NCI-H748 (cell line): Measurements from ENCODE around the gene ROBO3.

Experiments used
- DNase-seq: peaks from one replicate; lab custom pipeline; 2025; ENCODE audit not compliant: unreplicated experiment; lab: John Stamatoyannopoulos, UW

Gene ROBO3, protein sequence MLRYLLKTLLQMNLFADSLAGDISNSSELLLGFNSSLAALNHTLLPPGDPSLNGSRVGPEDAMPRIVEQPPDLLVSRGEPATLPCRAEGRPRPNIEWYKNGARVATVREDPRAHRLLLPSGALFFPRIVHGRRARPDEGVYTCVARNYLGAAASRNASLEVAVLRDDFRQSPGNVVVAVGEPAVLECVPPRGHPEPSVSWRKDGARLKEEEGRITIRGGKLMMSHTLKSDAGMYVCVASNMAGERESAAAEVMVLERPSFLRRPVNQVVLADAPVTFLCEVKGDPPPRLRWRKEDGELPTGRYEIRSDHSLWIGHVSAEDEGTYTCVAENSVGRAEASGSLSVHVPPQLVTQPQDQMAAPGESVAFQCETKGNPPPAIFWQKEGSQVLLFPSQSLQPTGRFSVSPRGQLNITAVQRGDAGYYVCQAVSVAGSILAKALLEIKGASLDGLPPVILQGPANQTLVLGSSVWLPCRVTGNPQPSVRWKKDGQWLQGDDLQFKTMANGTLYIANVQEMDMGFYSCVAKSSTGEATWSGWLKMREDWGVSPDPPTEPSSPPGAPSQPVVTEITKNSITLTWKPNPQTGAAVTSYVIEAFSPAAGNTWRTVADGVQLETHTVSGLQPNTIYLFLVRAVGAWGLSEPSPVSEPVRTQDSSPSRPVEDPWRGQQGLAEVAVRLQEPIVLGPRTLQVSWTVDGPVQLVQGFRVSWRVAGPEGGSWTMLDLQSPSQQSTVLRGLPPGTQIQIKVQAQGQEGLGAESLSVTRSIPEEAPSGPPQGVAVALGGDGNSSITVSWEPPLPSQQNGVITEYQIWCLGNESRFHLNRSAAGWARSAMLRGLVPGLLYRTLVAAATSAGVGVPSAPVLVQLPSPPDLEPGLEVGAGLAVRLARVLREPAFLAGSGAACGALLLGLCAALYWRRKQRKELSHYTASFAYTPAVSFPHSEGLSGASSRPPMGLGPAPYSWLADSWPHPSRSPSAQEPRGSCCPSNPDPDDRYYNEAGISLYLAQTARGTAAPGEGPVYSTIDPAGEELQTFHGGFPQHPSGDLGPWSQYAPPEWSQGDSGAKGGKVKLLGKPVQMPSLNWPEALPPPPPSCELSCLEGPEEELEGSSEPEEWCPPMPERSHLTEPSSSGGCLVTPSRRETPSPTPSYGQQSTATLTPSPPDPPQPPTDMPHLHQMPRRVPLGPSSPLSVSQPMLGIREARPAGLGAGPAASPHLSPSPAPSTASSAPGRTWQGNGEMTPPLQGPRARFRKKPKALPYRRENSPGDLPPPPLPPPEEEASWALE (N-terminal part only)

GRCh38 chr11:124865181-124865901, at the start of gene ROBO3:
TSS of gene ROBO3 (plus strand) at chr11:124865432. CDS start at chr11:124865578, 146 bp downstream.
- no peak for DNase-seq

DNA sequence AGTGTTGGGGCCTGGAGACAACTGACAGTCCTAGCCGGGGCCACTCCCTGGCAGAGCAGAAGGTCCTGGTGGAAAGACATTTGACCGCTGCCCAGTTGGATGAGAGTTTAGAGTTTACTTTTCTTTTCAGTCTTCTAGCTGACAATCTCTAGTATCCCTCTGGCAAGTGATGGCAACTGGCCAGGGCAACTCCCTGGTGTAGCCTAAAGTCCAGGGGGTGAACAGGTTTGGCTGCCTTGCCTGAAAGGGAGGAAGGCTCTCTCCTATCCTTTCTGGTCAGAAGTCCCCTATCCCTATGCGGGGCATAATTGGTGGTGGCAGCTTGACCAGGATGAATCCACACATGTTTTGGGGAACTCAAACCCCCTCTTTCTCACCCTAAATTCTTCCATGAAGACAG, 48.2 kb upstream of the ROBO3 start:
- no peak for DNase-seq

- DNase-seq, result no peak
Measured at GRCh38 chr11:124821995-124822730, 43.1 kb upstream of the ROBO3 start.

GRCh38 chr11:124823512-124824376, 41.5 kb upstream of the ROBO3 start:
- DNase-seq, result peak; percentile 19

DNA sequence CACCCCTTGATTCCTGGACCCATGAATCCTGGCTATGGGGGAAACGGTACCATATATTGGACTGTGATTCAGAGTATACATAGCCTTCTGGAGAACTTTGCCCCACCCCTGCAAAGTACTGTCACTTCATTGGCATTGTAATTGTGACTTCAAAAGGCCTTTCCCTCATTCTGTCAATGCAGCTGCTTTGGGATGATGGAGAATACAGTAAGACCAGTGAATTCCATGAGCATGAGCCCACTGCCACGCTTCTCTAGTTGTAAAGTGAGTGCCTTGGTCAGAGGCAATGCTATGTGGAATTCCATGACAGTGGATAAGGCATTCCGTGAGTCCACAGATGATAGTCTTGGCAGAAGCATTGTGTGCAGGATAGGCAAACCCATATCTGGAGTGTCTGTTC, 39.4 kb upstream of the ROBO3 start:
- no peak for DNase-seq

- DNase-seq, result no peak
Measured at GRCh38 chr11:124829986-124830385, 35.2 kb upstream of the ROBO3 start.

GRCh38 chr11:124830749-124831148, 34.5 kb upstream of the ROBO3 start:
- no peak for DNase-seq

DNA sequence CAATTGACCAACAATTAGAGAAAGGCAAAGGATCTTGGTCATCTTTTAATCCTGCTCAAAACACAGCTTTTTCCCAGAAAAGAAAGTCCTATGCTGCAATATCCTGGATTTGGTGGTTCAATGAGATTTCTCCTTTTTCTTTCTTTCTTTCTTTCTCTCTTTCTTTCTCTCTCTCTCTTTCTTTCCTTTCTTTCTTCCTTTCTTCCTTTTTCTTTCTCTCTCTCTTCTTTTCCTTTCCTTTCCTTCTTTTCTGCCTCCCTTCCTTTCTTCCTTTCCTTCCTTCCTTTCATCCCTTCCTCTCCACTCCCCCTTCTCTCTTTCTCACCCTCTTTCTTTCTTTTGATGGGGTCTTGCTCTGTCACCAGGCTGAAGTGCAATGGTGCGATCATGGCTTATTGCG, 33.3 kb upstream of the ROBO3 start:
- no peak for DNase-seq

GRCh38 chr11:124832571-124832970, 32.7 kb upstream of the ROBO3 start:
- DNase-seq, result no peak

GRCh38 chr11:124834526-124835180, 30.6 kb upstream of the ROBO3 start:
- DNase-seq, result no peak

DNA sequence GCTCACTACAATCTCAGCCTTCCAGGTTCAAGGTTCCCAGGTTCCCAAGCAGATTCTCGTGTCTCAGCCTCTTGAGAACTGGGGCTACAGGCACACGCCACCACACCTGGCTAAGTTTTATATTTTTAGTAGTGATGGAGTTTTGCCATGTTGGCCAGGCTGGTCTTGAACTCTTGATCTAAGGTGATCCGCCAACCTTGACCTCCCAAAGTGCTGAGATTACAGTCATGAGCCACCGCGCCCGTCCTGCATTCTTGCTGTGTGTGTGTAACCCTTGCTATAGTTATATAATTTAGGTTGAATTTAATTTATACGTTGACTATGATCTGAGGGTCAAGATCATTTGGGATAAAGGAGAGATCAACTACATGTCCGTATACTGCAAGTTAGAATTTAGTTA, 29.3 kb upstream of the ROBO3 start:
- no peak for DNase-seq

DNA sequence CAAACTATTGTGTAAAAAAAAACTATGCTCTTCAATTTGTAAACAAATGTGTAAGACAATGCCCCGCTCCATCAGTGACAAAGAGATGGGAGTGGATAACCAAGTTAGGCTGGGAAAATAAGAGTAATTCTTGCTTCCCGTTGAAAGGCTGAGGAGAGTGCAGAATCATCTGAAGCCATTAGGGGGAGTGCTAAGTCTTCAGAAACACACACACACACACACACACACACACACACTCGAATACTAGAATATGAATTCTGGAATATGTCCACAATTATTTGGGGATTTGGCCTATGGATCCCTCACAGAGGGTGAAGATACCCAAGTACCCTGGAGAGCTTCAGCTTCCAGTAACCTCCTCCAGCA, 27.8 kb upstream of the ROBO3 start:
- DNase-seq, result peak; percentile 76

- DNase-seq, result no peak
Measured at GRCh38 chr11:124838805-124839127, 26.5 kb upstream of the ROBO3 start.

GRCh38 chr11:124839128-124839971, 25.9 kb upstream of the ROBO3 start:
- peak; percentile 44 for DNase-seq

DNA sequence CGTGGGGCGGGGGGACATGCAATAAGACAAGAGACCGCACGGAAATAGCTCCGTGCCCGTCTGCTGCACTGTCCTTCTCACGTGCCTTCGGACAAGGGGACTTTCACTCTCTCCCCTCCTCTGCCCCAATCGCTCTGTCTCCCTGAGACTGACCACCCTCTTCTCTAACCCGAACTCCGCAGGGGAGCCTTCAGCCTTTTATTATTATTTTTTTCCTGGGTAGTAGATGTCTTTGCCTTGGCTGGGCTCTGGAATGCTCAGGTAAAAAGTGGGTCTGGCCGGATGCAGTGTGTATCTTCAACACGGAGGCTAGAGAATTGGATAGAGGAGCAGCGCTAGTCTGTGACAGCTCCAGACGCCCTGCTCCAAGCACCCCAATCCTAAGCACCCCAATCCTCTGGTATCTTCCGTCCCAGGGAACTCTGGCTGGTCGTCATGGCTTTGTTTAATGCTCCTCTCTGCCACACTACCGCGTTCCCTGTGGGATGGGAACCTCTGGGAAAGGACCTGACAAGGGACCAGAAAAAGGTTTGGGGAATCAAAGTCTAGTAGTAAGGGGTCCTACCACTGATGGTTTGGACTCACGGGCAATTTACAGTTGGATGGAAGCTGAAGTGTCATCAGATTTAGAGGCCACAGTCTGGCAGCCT, 25.1 kb upstream of the ROBO3 start:
- DNase-seq, result peak; percentile 30

GRCh38 chr11:124840666-124841065, 24.6 kb upstream of the ROBO3 start:
- no peak for DNase-seq

- DNase-seq, result no peak
Measured at GRCh38 chr11:124841201-124841600, 24.0 kb upstream of the ROBO3 start.
